GM12878 (cell line): Measurements from ENCODE around the gene CCN5. TPM values are rescaled to one million over a fixed set of nuclear protein-coding genes. Genes with fewer than 3 reads are reported as not detected.
"Not testable (repeated sequence)": the region's sequence is repeated elsewhere in the genome, so short reads cannot be mapped to it uniquely, and the experiment has no call there.

Source experiments
- ATAC-seq: fragments of 200-7000 bp; cut with Tn5 transposase; 3 replicates; pipeline ENCODE4 v1.9.1; 2020; ENCODE audit warnings: mild to moderate bottlenecking, moderate library complexity
- BruUV-seq: library from RNA; stranded (reverse); fragments of 400-500 nt; replicated peaks from 2 replicates; lab custom pipeline; 2021; lab: Mats Ljungman, UMichigan
- CTCF ChIA-PET: fragments of 300-600 bp; sonication (Branson Sonifier 250); formaldehyde crosslinking; extraction: SDS; loops from one replicate; lab custom pipeline; 2021; ENCODE audit warnings: inconsistent platforms; lab: Yijun Ruan, JAX
- POLR2A ChIA-PET: fragments of 350-600 bp; formaldehyde crosslinking; extraction: SDS; loops from one replicate; lab custom pipeline; 2021; ENCODE audit warnings: inconsistent platforms; lab: Charles Lee
- RAD21 ChIA-PET: fragments of 300-600 bp; sonication (Branson Sonifier 250); formaldehyde crosslinking; loops from one replicate; lab custom pipeline; 2023; ENCODE audit warnings: antibody characterized with exemption; ENCODE audit not compliant: unreplicated experiment; lab: Charles Lee
- SMC1A ChIA-PET: fragments of 300-600 bp; sonication (Branson Sonifier 250); formaldehyde crosslinking; loops from one replicate; lab custom pipeline; 2023; ENCODE audit not compliant: unreplicated experiment, uncharacterized antibody; lab: Charles Lee
- DNase-seq: peaks from one replicate; pipeline ENCODE4 v3.0.0-alpha.2; 2011; ENCODE audit warnings: low read depth, low spot score
- FAIRE-seq: peaks from 3 replicates; lab custom pipeline; 2011; peaks lifted over from hg19 to GRCh38; lab: Jason Lieb, UNC
- H2AFZ ChIP-seq: 2 replicates; pipeline ENCODE4 v1.6.0; 2011; ENCODE audit warnings: low read depth, low read length, control low read depth; ENCODE audit not compliant: control insufficient read depth
- H3K27ac ChIP-seq: 2 replicates; pipeline ENCODE4 v1.5.1; 2011; ENCODE audit warnings: control low read depth; ENCODE audit not compliant: control insufficient read depth, insufficient read depth
- H3K27me3 ChIP-seq, 2 experiments: replicated peaks in 1 of 2; 2 replicates each; pipeline versions ENCODE4 v1.6.0 to v1.6.1; 2011; ENCODE audit warnings: low read length in 1 of 2; ENCODE audit not compliant: control insufficient read depth in 2 of 2, insufficient read depth in 2 of 2
- H3K36me3 ChIP-seq, 2 experiments: 2 replicates each; pipeline ENCODE4 v1.5.1; 2011; ENCODE audit warnings: low read length in 1 of 2; ENCODE audit not compliant: control insufficient read depth in 2 of 2, insufficient read depth in 2 of 2
- H3K4me1 ChIP-seq: 2 replicates; pipeline ENCODE4 v1.6.1; 2011; ENCODE audit warnings: mild to moderate bottlenecking, low read length, moderate library complexity, mixed read lengths; ENCODE audit not compliant: control insufficient read depth, insufficient read depth
- H3K4me2 ChIP-seq: 2 replicates; pipeline ENCODE4 v1.6.0; 2011; ENCODE audit warnings: control low read depth; ENCODE audit not compliant: control insufficient read depth, insufficient read depth
- H3K4me3 ChIP-seq: fragments of 200-600 bp; sonication (generic); 2 replicates; pipeline ENCODE4 v1.5.1; 2016
- H3K79me2 ChIP-seq: 2 replicates; pipeline ENCODE4 v1.6.0; 2011; ENCODE audit warnings: low read length; ENCODE audit not compliant: control insufficient read depth, insufficient read depth
- H3K9ac ChIP-seq: 2 replicates; pipeline ENCODE4 v1.8.0; 2011; ENCODE audit warnings: low read length, control low read depth, mixed read lengths; ENCODE audit not compliant: control insufficient read depth, insufficient read depth
- H3K9me3 ChIP-seq: replicated peaks from 3 replicates; pipeline ENCODE4 v1.5.1; 2011; ENCODE audit warnings: mild to moderate bottlenecking, low read length; ENCODE audit not compliant: control insufficient read depth, insufficient read depth
- H4K20me1 ChIP-seq: 2 replicates; pipeline ENCODE4 v1.6.0; 2011; ENCODE audit not compliant: control insufficient read depth, insufficient read depth
- IKZF2 ChIP-seq, 2 experiments: fragments of 450-650 bp; IDR thresholded peaks; 2 replicates each; pipeline ENCODE4 v1.6.1; 2017; ENCODE audit warnings: mild to moderate bottlenecking in 2 of 2, moderate library complexity in 2 of 2
- RUNX3 ChIP-seq: IDR thresholded peaks from 2 replicates; pipeline ENCODE4 v1.6.1; 2012; ENCODE audit warnings: low read length, inconsistent platforms
- WGBS: methylation state at CpG from one replicate; pipeline ENCODE4 v1.1.6; 2016; ENCODE audit warnings: low lambda C conversion rate; ENCODE audit not compliant: insufficient replicate concordance, insufficient coverage; ENCODE audit errors: missing lambda C conversion rate; 5-methylcytosine and 5-hydroxymethylcytosine counted together
- in situ Hi-C: fragments of 300-500 bp; cut with MboI; formaldehyde crosslinking; loops from 9 replicates; pipeline ENCODE4 v1.14.3; 2018; ENCODE audit warnings: mixed read lengths
- intact Hi-C: fragments of 100-400 bp; cut with micrococcal nuclease; formaldehyde crosslinking; loops from one replicate; pipeline ENCODE4 v1.14.2; 2022; ENCODE audit not compliant: unreplicated experiment
- polyA plus RNA-seq, 11 experiments: library from polyadenylated mRNA; depleted of rRNA in 4 of 11; unstranded in 6 of 11; stranded (reverse) in 5 of 11; fragments of >200 nt; fragmentation: Nextera tagmentation in 4 of 11; fragmentation: Illumina TruSeq in 1 of 11; extraction: Ambion mirVana in 4 of 11; extraction: Trizol in 1 of 11; gene quantifications; 1 replicate in 1 of 11; 2 replicates in 10 of 11; pipeline versions ENCODE4 v1.2.1 to v1.2.3, GENCODE V29; 2011 to 2016; ENCODE audit warnings: inconsistent platforms in 2 of 11, missing spikeins in 2 of 11, low read depth in 1 of 11
- total RNA-seq, 4 experiments: library from RNA; depleted of rRNA in 3 of 4; stranded (reverse); fragments of >200 nt in 3 of 4; fragmentation: Illumina TruSeq in 1 of 4; extraction: Trizol in 1 of 4; gene quantifications; 2 replicates each; pipeline versions ENCODE4 v1.2.1 to v1.2.3, GENCODE V29; 2013 to 2021

Gene CCN5
- total and polyA plus RNA-seq, 10 of the 15 experiments (the other 5 are each of a cell fraction or from before 2014, with no cell fraction given), result 0.14 to 0.15 TPM; not detected in 8

DNA sequence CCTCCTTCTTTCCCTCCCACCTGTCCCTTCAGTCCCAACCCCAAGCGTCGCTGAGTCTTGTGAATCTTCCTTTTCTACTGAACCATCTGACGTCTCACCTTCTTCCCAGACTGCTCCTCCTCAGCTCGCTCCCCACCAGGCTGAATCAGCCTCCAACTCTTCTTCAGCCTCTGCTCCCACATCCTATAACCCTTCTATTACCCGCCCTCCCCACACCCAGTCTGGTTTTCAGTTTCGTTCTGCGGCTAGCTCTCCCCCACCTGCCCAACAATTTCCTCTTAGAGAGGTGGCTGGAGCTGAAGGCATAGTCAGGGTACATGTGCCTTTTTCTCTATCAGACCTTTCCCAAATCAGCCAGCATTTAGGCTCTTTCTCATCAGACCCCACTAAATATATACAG, 43.6 kb upstream of the CCN5 start:
- H3K79me2 ChIP-seq, H3K9me3 ChIP-seq, H3K27me3 ChIP-seq, H4K20me1 ChIP-seq, H3K4me1 ChIP-seq, H3K36me3 ChIP-seq, in situ Hi-C loops, H2AFZ ChIP-seq, BruUV-seq, H3K9ac ChIP-seq, DNase-seq, intact Hi-C loops, H3K27ac ChIP-seq: not testable (repeated sequence)
- H3K4me3 ChIP-seq, result peak overlapping the region; percentile 60; the same call in 1 of the 2 replicates
- ChIA-PET RAD21 (interaction anchor here (0.9 to 1.9 kb wide), 6 partner anchors 11 to 85 kb away, joined by 3 to 14 read pairs (median 4); no protein-coding TSS in a partner anchor), CTCF (interaction anchor here (1.3 to 3.1 kb wide), 4 partner anchors 12 to 86 kb away, joined by 3 to 24 read pairs (median 6); no protein-coding TSS in a partner anchor), POLR2A (interaction anchor here (0.7 to 0.8 kb wide), 2 partner anchors 20 to 150 kb away, joined by 3 read pairs; partner anchors contain the start of gene ADA), SMC1A (interaction anchor here (1.0 to 1.9 kb wide), 6 partner anchors 11 to 63 kb away, joined by 3 to 15 read pairs (median 4); no protein-coding TSS in a partner anchor)
- peak; percentile 81 for ATAC-seq
- 40% methylated on average over 5 of the region's 7 CpGs for WGBS
- H3K4me2 ChIP-seq, result peak overlapping the region; percentile 44; the same call in 1 of the 2 replicates
- TF ChIP-seq RUNX3 (peak; percentile 61), IKZF2 (IDR thresholded peaks at IDR 0.05) (peak; percentile 19 to 20; a peak in 1 of 4 replicates)
- TF ChIP-seq, all 136 proteins: peak for 2; not testable (repeated sequence) for 134
- not testable (repeated sequence) for FAIRE-seq

DNA sequence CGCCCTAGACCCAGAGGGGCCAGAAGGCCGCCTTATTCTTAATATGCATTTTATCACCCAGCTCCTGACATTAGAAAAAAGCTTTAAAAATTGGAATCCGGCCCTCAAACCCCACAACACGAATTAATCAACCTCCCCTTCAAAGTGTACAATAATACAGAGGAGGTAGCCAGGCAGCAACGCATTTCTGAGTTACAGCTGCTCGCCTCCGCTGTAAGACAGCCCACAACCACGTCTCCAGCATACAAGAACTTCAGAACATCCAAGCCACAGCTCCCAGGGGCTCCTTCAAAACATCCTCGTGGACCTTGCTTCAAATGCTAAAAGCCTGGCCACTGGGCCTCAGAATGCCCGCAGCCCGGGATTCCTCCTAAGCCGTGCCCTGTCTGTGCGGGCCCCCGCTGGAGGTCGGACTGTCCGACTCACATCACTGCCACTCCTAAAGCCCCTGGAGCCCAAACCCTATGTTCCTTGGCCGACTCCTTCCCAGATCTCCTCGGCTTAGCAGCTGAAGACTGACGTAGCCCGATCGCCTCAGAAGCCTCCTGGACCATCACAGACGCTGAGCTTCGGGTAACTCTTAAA, 42.8 kb upstream of the CCN5 start:
- POLR2A ChIA-PET, result interaction anchor here (0.8 kb wide), 1 partner anchor 21 kb away, joined by 3 read pairs; the partner anchor contains the start of gene ADA

More for the DNA sequence above, 42.8 kb upstream of the CCN5 start:
- DNase-seq, ATAC-seq, H3K9ac ChIP-seq, H2AFZ ChIP-seq, FAIRE-seq, H3K27ac ChIP-seq, H3K27me3 ChIP-seq, H3K4me3 ChIP-seq, BruUV-seq, H3K79me2 ChIP-seq, intact Hi-C loops, H3K9me3 ChIP-seq, H3K4me1 ChIP-seq, H4K20me1 ChIP-seq, in situ Hi-C loops, H3K36me3 ChIP-seq, H3K4me2 ChIP-seq: not testable (repeated sequence)
- ChIA-PET RAD21 (interaction anchor here (1.0 to 1.9 kb wide), 5 partner anchors 11 to 86 kb away, joined by 3 to 14 read pairs (median 5); no protein-coding TSS in a partner anchor), SMC1A (interaction anchor here (1.0 to 1.9 kb wide), 7 partner anchors 10 to 64 kb away, joined by 3 to 15 read pairs (median 4); no protein-coding TSS in a partner anchor), CTCF (interaction anchor here (1.3 to 3.1 kb wide), 4 partner anchors 11 to 87 kb away, joined by 3 to 24 read pairs (median 6); no protein-coding TSS in a partner anchor)
- 88% methylated on average over 22 of the region's 23 CpGs for WGBS
